A549 (cell line): ENCODE data around the gene CHST10. TPM values are rescaled to one million over a fixed set of nuclear protein-coding genes. Genes with fewer than 3 reads are reported as not detected.

Source experiments
- ATAC-seq, 2 experiments: fragments of 200-7000 bp in 1 of 2; fragments of >200 bp in 1 of 2; cut with Nextera tagmentation in 1 of 2; cut with Tn5 transposase in 1 of 2; 3 replicates each; pipeline versions ENCODE4 v1.8.0 to v1.9.1; 2018 to 2020; ENCODE audit warnings: mild to moderate bottlenecking in 1 of 2, moderate library complexity in 1 of 2
- CTCF ChIA-PET: fragments of 300-600 bp; sonication (Branson Sonifier 250); formaldehyde crosslinking; extraction: SDS; loops from one replicate; lab custom pipeline; 2021; ENCODE audit warnings: antibody characterized with exemption, inconsistent platforms; lab: Yijun Ruan, JAX
- POLR2A ChIA-PET: fragments of 350-600 bp; formaldehyde crosslinking; extraction: SDS; loops from one replicate; lab custom pipeline; 2021; ENCODE audit warnings: antibody characterized with exemption, inconsistent platforms; lab: Yijun Ruan, JAX
- DNase-seq, 2 experiments: peaks; one replicate each; pipeline versions ENCODE4 v3.0.0 to v3.0.0-alpha.2; 2011 to 2016; ENCODE audit warnings: low read depth in 1 of 2, low spot score in 1 of 2
- FAIRE-seq: peaks from 2 replicates; lab custom pipeline; 2011; peaks lifted over from hg19 to GRCh38; lab: Jason Lieb, UNC
- H3K27ac ChIP-seq, 2 experiments: fragments of >200 bp; sonication (Bioruptor Twin); formaldehyde crosslinking; 3 replicates each; pipeline ENCODE4 v1.5.1; 2016 to 2017
- H3K4me1 ChIP-seq: fragments of >200 bp; sonication (Bioruptor Twin); formaldehyde crosslinking; 3 replicates; pipeline ENCODE4 v1.6.1; 2016
- H3K4me2 ChIP-seq: fragments of >200 bp; sonication (Bioruptor Twin); formaldehyde crosslinking; 3 replicates; pipeline ENCODE4 v1.6.1; 2016
- H3K4me3 ChIP-seq: fragments of >200 bp; sonication (Bioruptor Twin); formaldehyde crosslinking; 3 replicates; pipeline ENCODE4 v1.5.1; 2016
- H3K9me3 ChIP-seq: fragments of >200 bp; sonication (Bioruptor Twin); formaldehyde crosslinking; 3 replicates; pipeline ENCODE4 v1.6.1; 2016
- CBX2 ChIP-seq: fragments of 200-600 bp; sonication (generic); IDR thresholded peaks from 2 replicates; pipeline ENCODE4 v1.6.1; 2016; ENCODE audit warnings: low read depth, mild to moderate bottlenecking, borderline replicate concordance
- CBX8 ChIP-seq: fragments of 200-600 bp; sonication (generic); IDR thresholded peaks from 2 replicates; pipeline ENCODE4 v1.6.1; 2016
- CHD2 ChIP-seq: fragments of 150-350 bp; IDR thresholded peaks from 2 replicates; pipeline ENCODE4 v1.6.1; 2014; ENCODE audit warnings: low read length; ENCODE audit not compliant: partially characterized antibody
- CHD4 ChIP-seq: fragments of 200-600 bp; sonication (generic); IDR thresholded peaks from 2 replicates; pipeline ENCODE4 v1.6.1; 2016; ENCODE audit warnings: antibody characterized with exemption, mild to moderate bottlenecking, borderline replicate concordance
- EHMT2 ChIP-seq: fragments of 200-600 bp; sonication (generic); IDR thresholded peaks from 2 replicates; pipeline ENCODE4 v1.6.1; 2016; ENCODE audit warnings: antibody characterized with exemption, low read depth, mild to moderate bottlenecking, moderate library complexity
- EP300 ChIP-seq, 2 experiments: fragments of >200 bp; sonication (Bioruptor Twin); formaldehyde crosslinking; IDR thresholded peaks; 2 replicates in 1 of 2; 3 replicates in 1 of 2; pipeline ENCODE4 v1.6.1; 2016 to 2017
- ESRRA ChIP-seq: fragments of 150-350 bp; IDR thresholded peaks from 2 replicates; pipeline ENCODE4 v1.6.1; 2014; ENCODE audit warnings: mild to moderate bottlenecking, low read length, borderline replicate concordance
- HDAC2 ChIP-seq: fragments of 200-600 bp; sonication (generic); IDR thresholded peaks from 2 replicates; pipeline ENCODE4 v1.6.1; 2016
- HES2 ChIP-seq: fragments of >200 bp; sonication (Bioruptor Twin); formaldehyde crosslinking; IDR thresholded peaks from 2 replicates; pipeline ENCODE4 v1.6.1; 2016
- HOXB5 ChIP-seq: fragments of 250-450 bp; sonication (Bioruptor Pico); IDR thresholded peaks from 2 replicates; pipeline ENCODE4 v1.5.0; 2020; ENCODE audit warnings: mild to moderate bottlenecking, moderate library complexity
- JUN ChIP-seq, 2 experiments: fragments of >200 bp; sonication (Bioruptor Twin); formaldehyde crosslinking; IDR thresholded peaks; 2 replicates in 1 of 2; 3 replicates in 1 of 2; pipeline ENCODE4 v1.6.1; 2016 to 2017
- MAFK ChIP-seq: fragments of 450-650 bp; IDR thresholded peaks from 2 replicates; pipeline ENCODE4 v1.6.1; 2014; ENCODE audit not compliant: partially characterized antibody
- MAX ChIP-seq: IDR thresholded peaks from 2 replicates; pipeline ENCODE4 v1.6.1; 2012
- NFE2L2 ChIP-seq: fragments of 150-350 bp; conservative IDR thresholded peaks from 2 replicates; pipeline ENCODE4 v1.6.1; 2014; ENCODE audit warnings: low read length
- NR3C1 ChIP-seq: fragments of >200 bp; sonication (Bioruptor Twin); formaldehyde crosslinking; IDR thresholded peaks from 3 replicates; pipeline ENCODE4 v1.6.1; 2017
- PHF8 ChIP-seq: fragments of 200-600 bp; sonication (generic); IDR thresholded peaks from 2 replicates; pipeline ENCODE4 v1.6.1; 2016; ENCODE audit warnings: low read depth, mild to moderate bottlenecking, antibody characterized with exemption, moderate library complexity, borderline replicate concordance
- POLR2A ChIP-seq: IDR thresholded peaks from 2 replicates; pipeline ENCODE4 v1.6.1; 2012; ENCODE audit warnings: mild to moderate bottlenecking, low read length
- POLR2AphosphoS2 ChIP-seq: conservative IDR thresholded peaks from 2 replicates; pipeline ENCODE4 v1.6.1; 2012; ENCODE audit warnings: low read length, improper control_type of control experiment, inconsistent platforms
- SMC3 ChIP-seq: fragments of >200 bp; sonication (Bioruptor Twin); formaldehyde crosslinking; IDR thresholded peaks from 3 replicates; pipeline ENCODE4 v1.6.1; 2018; ENCODE audit warnings: inconsistent platforms
- SREBF2 ChIP-seq: fragments of 450-650 bp; IDR thresholded peaks from 2 replicates; pipeline ENCODE4 v1.6.1; 2014; ENCODE audit warnings: mild to moderate bottlenecking, moderate library complexity
- TFCP2L1 ChIP-seq: fragments of 250-450 bp; sonication (Bioruptor Pico); IDR thresholded peaks from 2 replicates; pipeline ENCODE4 v1.5.0; 2021; ENCODE audit warnings: mild to moderate bottlenecking
- ZC3H11A ChIP-seq: fragments of 450-650 bp; IDR thresholded peaks from 2 replicates; pipeline ENCODE4 v1.6.1; 2014; ENCODE audit warnings: antibody characterized with exemption, mild to moderate bottlenecking
- ZNF302 ChIP-seq: fragments of 250-450 bp; sonication (Bioruptor Pico); IDR thresholded peaks from 2 replicates; pipeline ENCODE4 v1.9.0; 2021; ENCODE audit warnings: inconsistent platforms, mild to moderate bottlenecking, moderate library complexity
- WGBS: methylation state at CpG from one replicate; pipeline ENCODE4 v1.1.6; 2017; ENCODE audit errors: missing lambda C conversion rate; 5-methylcytosine and 5-hydroxymethylcytosine counted together
- polyA plus RNA-seq, 4 experiments: library from polyadenylated mRNA; depleted of rRNA in 3 of 4; stranded (reverse); fragments of >200 nt; fragmentation: RNase III in 1 of 4; extraction: RNeasy Plus Mini Kit Qiagen cat#74134 plus additional on column Dnase treatment in 1 of 4; gene quantifications; 2 replicates in 3 of 4; 3 replicates in 1 of 4; pipeline ENCODE4 v1.2.3, GENCODE V29; 2011 to 2017
- TF ChIP-seq, protein P1 (sequence below): fragments of 250-450 bp; sonication (Bioruptor Pico); IDR thresholded peaks from 2 replicates; pipeline ENCODE4 v1.5.0; 2020; ENCODE audit warnings: low read depth, mild to moderate bottlenecking, moderate library complexity
- TF ChIP-seq, protein P2 (sequence below): IDR thresholded peaks from 2 replicates; pipeline ENCODE4 v1.6.1; 2012

Gene CHST10
- polyA plus RNA-seq, 2 of the 4 experiments (the other 2 are of a cell fraction) = 16.6 to 24.0 TPM

- ATAC-seq (no peak), FAIRE-seq (no peak), DNase-seq (no peak)
- TF ChIP-seq HES2 (no peak), ESRRA (no peak), CBX8 (no peak), MAFK (no peak), ZC3H11A (no peak), EHMT2 (no peak), NFE2L2 (no peak), CHD4 (no peak), SMC3 (no peak), POLR2A (no peak), HOXB5 (CRISPR knock-in tag) (no peak), SREBF2 (no peak)
- TF ChIP-seq, protein P1, sequence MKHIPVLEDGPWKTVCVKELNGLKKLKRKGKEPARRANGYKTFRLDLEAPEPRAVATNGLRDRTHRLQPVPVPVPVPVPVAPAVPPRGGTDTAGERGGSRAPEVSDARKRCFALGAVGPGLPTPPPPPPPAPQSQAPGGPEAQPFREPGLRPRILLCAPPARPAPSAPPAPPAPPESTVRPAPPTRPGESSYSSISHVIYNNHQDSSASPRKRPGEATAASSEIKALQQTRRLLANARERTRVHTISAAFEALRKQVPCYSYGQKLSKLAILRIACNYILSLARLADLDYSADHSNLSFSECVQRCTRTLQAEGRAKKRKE (CRISPR knock-in tag) = no peak
- POLR2A ChIA-PET = no interaction called here
- 94% methylated on average over 9 of the region's 9 CpGs for WGBS
- CTCF ChIA-PET = no interaction called here
- Histone ChIP-seq H3K4me2 (no peak overlapping the region), H3K27ac (no peak overlapping the region), H3K4me3 (no peak overlapping the region), H3K9me3 (no peaks in the 10 kb centered on the region), H3K4me1 (no peaks in the 10 kb centered on the region)
Observed at GRCh38 chr2:100399714-100400113, 17.8 kb downstream of the CHST10 start.

GRCh38 chr2:100397976-100398375 is 19.5 kb downstream of the CHST10 start:
- FAIRE-seq = no peak
- ATAC-seq = no peak; a peak in 1 of 6 replicates
- H3K27ac ChIP-seq = no peak overlapping the region
- ChIA-PET POLR2A (no interaction called here), CTCF (interaction anchor here (1.3 to 1.4 kb wide), 2 partner anchors 11 to 18 kb away, joined by 3 to 7 read pairs; no protein-coding TSS in a partner anchor)
- 90% methylated on average over 9 of the region's 9 CpGs for WGBS
- H3K4me2 ChIP-seq = no peak overlapping the region
- no peak overlapping the region for H3K4me3 ChIP-seq
- no peaks in the 10 kb centered on the region for H3K9me3 ChIP-seq
- TF ChIP-seq HDAC2 (no peak), CBX2 (no peak), JUN (IDR thresholded peaks at IDR 0.05) (no peak), PHF8 (no peak), CHD2 (no peak), ZNF302 (CRISPR knock-in tag) (no peak)
- TF ChIP-seq, protein P2, sequence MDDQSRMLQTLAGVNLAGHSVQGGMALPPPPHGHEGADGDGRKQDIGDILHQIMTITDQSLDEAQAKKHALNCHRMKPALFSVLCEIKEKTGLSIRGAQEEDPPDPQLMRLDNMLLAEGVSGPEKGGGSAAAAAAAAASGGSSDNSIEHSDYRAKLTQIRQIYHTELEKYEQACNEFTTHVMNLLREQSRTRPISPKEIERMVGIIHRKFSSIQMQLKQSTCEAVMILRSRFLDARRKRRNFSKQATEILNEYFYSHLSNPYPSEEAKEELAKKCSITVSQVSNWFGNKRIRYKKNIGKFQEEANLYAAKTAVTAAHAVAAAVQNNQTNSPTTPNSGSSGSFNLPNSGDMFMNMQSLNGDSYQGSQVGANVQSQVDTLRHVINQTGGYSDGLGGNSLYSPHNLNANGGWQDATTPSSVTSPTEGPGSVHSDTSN = no peak
- no peaks in the 10 kb centered on the region for H3K4me1 ChIP-seq
- DNase-seq = no peak

GRCh38 chr2:100397118-100397860 is 20.2 kb downstream of the CHST10 start:
- Histone ChIP-seq H3K4me1 (no peaks in the 10 kb centered on the region), H3K9me3 (no peaks in the 10 kb centered on the region), H3K27ac (no peak overlapping the region), H3K4me3 (no peak overlapping the region), H3K4me2 (no peak overlapping the region)
- FAIRE-seq = no peak
- no peak for DNase-seq
- 71% methylated on average over 8 of the region's 12 CpGs for WGBS
- TF ChIP-seq TFCP2L1 (CRISPR knock-in tag) (no peak), ZNF302 (CRISPR knock-in tag) (no peak), MAX (no peak), JUN (IDR thresholded peaks at IDR 0.05) (no peak), HDAC2 (no peak), CHD4 (no peak), EP300 (IDR thresholded peaks at IDR 0.05) (no peak), NR3C1 (no peak), SMC3 (no peak), EHMT2 (no peak), POLR2AphosphoS2 (no peak)
- TF ChIP-seq, protein P2 = no peak
- no peak for ATAC-seq
- ChIA-PET CTCF (interaction anchor here (1.3 to 1.4 kb wide), 2 partner anchors 12 to 17 kb away, joined by 3 to 7 read pairs; no protein-coding TSS in a partner anchor), POLR2A (no interaction called here)
